AG04450 (cell line): ENCODE data around the gene SFTPD. TPM values are rescaled to one million over a fixed set of nuclear protein-coding genes. Genes with fewer than 3 reads are reported as not detected.

Source experiments
- CTCF ChIA-PET: fragments of 300-600, 350-600 bp; formaldehyde crosslinking; extraction: SDS; loops from one replicate; lab custom pipeline; 2022; ENCODE audit warnings: antibody characterized with exemption, inconsistent platforms; lab: Charles Lee
- POLR2A ChIA-PET: fragments of 350-600 bp; formaldehyde crosslinking; extraction: SDS; loops from one replicate; lab custom pipeline; 2021; ENCODE audit warnings: antibody characterized with exemption, inconsistent platforms; lab: Yijun Ruan, JAX
- DNase-seq: peaks from one replicate; pipeline ENCODE4 v3.0.0-alpha.2; 2011; ENCODE audit warnings: low read depth, low spot score
- H3K27ac ChIP-seq: one replicate; pipeline ENCODE4 v1.5.1; 2012; ENCODE audit warnings: low read depth, low read length, control low read depth
- H3K27me3 ChIP-seq: one replicate; pipeline ENCODE4 v1.6.0; 2012; ENCODE audit warnings: low read length; ENCODE audit not compliant: control insufficient read depth, insufficient read depth
- H3K4me3 ChIP-seq: 2 replicates; pipeline ENCODE4 v1.5.1; 2011; ENCODE audit warnings: mild to moderate bottlenecking, low read depth, low read length, control low read depth
- H3K9me3 ChIP-seq: 2 replicates; pipeline ENCODE4 v1.5.1; 2012; ENCODE audit warnings: low read length; ENCODE audit not compliant: control insufficient read depth, insufficient read depth
- polyA plus RNA-seq: library from polyadenylated mRNA; depleted of rRNA; stranded (reverse); fragments of >200 nt; gene quantifications from 2 replicates; pipeline ENCODE4 v1.2.3, GENCODE V29; 2011
- TF ChIP-seq, protein P1 (sequence below): IDR thresholded peaks from 2 replicates; pipeline ENCODE4 v1.5.1; 2011; ENCODE audit warnings: low read depth, low read length, control low read depth, inconsistent platforms

Gene SFTPD
- polyA plus RNA-seq, 1 experiment, result not detected

DNA sequence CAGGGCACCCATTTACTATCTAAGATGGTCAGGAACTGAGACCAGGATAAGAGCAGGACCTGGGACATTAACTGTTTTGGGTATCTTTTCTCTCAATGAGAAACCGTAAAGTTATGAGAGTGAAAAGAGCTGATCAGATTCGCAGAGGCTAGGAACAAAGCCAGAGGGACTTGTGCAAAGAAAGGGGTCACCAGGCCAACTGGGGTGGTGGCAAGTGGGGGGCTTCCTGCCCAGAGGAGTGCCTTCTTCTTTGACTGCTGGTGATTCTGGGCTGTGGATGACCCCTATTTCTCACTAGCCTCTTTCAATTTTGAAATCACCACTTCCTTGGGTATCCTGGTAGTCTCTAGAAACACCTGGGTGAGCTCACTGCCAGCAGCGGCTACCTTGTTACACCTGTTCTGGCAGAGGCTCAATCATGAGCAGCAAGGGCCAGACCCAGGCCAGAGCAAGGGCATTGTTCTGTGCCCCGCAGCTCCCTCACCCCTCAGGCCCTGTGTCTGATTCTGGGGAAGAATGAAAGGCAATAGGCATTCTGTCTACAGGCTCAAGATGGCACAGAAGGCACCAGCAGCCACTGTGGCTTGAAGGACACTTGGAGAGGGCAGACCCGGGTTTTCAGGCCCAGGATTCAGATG lies 999 bp downstream of the SFTPD start:
- DNase-seq, result no peak
- CTCF ChIA-PET, result no interaction called here

DNA sequence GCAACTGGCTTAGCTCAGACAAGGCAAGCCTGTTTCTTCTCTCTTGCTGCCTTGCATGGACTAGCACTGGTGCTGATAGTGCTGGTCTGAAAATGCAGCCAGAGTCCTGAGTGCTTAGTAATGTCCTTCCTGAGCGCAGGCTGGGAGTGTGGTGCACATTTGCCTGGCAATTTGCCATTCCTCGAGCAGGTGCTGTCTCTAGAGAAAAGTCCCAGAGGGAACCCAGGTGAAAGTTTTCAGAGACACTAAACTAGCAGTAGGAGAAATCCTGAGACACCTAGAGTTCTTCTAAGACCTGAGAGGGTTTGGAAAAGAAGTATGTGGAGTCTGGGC lies 1.9 kb downstream of the SFTPD start:
- peaks cover 6% of the 10 kb centered on the region for H3K27me3 ChIP-seq
- no peaks in the 10 kb centered on the region for H3K9me3 ChIP-seq
- H3K4me3 ChIP-seq, result no peak overlapping the region
- ChIA-PET CTCF (no interaction called here), POLR2A (no interaction called here)
- DNase-seq, result no peak
- H3K27ac ChIP-seq, result no peak overlapping the region
- TF ChIP-seq, protein P1, sequence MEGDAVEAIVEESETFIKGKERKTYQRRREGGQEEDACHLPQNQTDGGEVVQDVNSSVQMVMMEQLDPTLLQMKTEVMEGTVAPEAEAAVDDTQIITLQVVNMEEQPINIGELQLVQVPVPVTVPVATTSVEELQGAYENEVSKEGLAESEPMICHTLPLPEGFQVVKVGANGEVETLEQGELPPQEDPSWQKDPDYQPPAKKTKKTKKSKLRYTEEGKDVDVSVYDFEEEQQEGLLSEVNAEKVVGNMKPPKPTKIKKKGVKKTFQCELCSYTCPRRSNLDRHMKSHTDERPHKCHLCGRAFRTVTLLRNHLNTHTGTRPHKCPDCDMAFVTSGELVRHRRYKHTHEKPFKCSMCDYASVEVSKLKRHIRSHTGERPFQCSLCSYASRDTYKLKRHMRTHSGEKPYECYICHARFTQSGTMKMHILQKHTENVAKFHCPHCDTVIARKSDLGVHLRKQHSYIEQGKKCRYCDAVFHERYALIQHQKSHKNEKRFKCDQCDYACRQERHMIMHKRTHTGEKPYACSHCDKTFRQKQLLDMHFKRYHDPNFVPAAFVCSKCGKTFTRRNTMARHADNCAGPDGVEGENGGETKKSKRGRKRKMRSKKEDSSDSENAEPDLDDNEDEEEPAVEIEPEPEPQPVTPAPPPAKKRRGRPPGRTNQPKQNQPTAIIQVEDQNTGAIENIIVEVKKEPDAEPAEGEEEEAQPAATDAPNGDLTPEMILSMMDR, result no peak

More for the DNA sequence above, 999 bp downstream of the SFTPD start:
- Histone ChIP-seq H3K9me3 (no peaks in the 10 kb centered on the region), H3K4me3 (no peak overlapping the region), H3K27ac (no peak overlapping the region), H3K27me3 (peaks cover 6% of the 10 kb centered on the region)
- POLR2A ChIA-PET, result no interaction called here
- TF ChIP-seq, protein P1, result no peak

DNA sequence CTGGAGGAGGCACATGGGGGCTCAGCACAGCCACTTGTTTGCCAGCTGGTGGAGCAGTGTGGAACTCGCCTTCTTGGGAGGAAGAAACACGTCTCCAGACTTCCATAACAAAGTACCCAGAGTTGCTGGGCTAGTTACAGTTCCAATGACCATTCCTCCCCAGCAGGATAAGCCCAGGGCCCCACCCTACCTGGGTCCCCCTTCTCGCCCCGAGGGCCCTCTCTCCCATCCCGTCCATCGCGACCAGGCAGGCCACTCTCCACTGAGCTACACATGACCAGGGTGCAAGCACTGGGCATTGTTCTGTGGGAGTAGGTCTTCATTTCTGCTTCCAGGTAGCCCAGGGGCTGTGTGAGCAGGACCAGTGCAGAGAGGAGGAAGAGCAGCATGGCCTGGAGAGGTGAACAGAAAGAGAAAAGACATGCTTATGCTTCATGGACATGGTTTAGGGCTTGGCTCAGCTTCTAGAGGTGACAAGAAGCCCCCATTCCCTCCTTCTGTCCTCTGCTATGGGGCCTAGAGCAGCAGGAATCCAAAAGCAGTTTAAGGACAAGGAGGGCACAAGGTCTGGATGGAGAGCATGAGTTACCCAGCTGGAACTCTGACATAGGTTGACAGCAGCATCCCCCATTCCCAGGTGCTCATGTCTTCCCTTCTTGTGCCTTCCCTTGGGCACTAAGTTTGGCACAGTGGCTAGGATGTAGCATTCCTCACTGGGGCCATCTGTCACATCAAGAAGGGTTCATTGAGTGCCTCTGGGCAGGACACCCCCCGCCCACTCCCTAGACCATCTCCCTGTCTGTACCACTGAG lies 2.4 kb downstream of the SFTPD start:
- Histone ChIP-seq H3K4me3 (no peak overlapping the region), H3K27ac (no peak overlapping the region), H3K27me3 (peaks cover 6% of the 10 kb centered on the region), H3K9me3 (no peaks in the 10 kb centered on the region)
- POLR2A ChIA-PET, result no interaction called here
- CTCF ChIA-PET, result no interaction called here
- TF ChIP-seq, protein P1, result no peak
- DNase-seq, result no peak

DNA sequence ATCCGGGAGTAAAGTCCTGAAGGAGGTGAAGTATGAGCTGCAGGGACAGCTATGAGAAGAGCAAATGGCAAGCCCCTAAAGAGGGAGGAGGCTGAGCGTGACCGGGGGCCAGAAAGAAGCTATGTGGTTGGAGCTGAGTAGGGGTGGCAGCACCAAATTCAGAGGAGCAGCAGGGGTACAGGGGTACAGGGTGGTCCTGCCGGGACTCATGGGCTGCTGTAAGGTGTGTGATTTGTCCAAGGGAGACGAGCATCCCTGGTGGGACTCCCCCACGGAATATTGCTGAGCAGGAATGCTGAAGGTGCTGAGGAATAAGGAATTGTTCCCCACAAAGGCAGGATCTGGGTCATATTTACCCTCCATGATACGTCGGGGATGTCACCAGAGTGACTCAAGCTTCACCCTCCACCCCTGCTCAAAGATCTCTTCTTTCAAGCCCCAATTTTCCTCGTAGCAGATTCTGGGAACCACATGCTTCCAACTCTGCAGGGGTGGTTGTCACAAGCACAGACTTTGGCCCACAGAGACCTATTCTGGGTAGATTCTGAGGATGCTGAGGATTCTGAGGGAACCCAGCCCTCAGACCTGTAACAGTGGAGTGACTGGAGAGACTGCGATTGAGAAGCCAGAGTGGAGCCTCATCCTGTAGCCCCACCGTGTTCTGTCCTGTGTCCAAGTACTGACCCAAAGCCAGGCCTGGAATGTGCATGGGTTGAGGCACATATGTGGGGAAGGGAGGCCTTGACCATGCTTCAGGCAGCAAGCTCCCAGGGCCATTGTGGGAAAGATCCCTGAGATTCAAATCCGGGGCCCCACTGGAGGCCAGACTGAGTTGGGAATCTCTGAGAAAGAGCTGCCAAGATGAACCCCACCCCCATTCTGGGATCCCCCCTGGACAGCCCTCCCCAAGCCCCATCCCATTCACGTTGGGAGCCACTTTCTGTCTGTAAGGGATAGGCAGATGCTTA lies 4.2 kb downstream of the SFTPD start:
- no peak overlapping the region for H3K27ac ChIP-seq
- no peak for DNase-seq
- TF ChIP-seq, protein P1, result no peak
- ChIA-PET CTCF (no interaction called here), POLR2A (no interaction called here)
- H3K27me3 ChIP-seq, result peaks cover 12% of the 10 kb centered on the region
- no peaks in the 10 kb centered on the region for H3K9me3 ChIP-seq
- no peak overlapping the region for H3K4me3 ChIP-seq
